Activated CD8-positive, alpha-beta T cell treated with anti-CD3 and anti-CD28 coated beads for 36 hours (primary cell): ENCODE data around the gene CCNB1. TPM values are rescaled to one million over a fixed set of nuclear protein-coding genes. Genes with fewer than 3 reads are reported as not detected.

Source experiments
- ATAC-seq: fragments of 200-7000 bp; cut with Tn5 transposase; one replicate; pipeline ENCODE4 v1.10.0; 2021; ENCODE audit warnings: mild to moderate bottlenecking, moderate library complexity
- CTCF ChIA-PET: fragments of 350-600 bp; sonication (Branson Sonifier 250); formaldehyde crosslinking; loops from one replicate; lab custom pipeline; 2021; ENCODE audit warnings: antibody characterized with exemption; lab: Charles Lee
- POLR2A ChIA-PET: fragments of 350-600 bp; sonication (Branson Sonifier 250); formaldehyde crosslinking; loops from one replicate; lab custom pipeline; 2021; ENCODE audit warnings: antibody characterized with exemption; lab: Charles Lee
- DNase-seq: peaks from one replicate; pipeline ENCODE4 v3.0.0-alpha.2; 2020
- H3K27ac Mint-ChIP-seq: one replicate; pipeline ENCODE4 v1.8.0; 2021; ENCODE audit warnings: mild to moderate bottlenecking, mixed read lengths
- H3K27me3 Mint-ChIP-seq: one replicate; pipeline ENCODE4 v1.8.0; 2021; ENCODE audit warnings: mixed read lengths
- H3K36me3 Mint-ChIP-seq: one replicate; pipeline ENCODE4 v1.8.0; 2021; ENCODE audit warnings: low read depth, mixed read lengths
- H3K4me1 Mint-ChIP-seq: one replicate; pipeline ENCODE4 v1.8.0; 2021; ENCODE audit warnings: low read depth, mixed read lengths
- H3K4me3 Mint-ChIP-seq: one replicate; pipeline ENCODE4 v1.8.0; 2021; ENCODE audit warnings: mild to moderate bottlenecking, moderate library complexity, mixed read lengths
- H3K9me3 Mint-ChIP-seq: one replicate; pipeline ENCODE4 v1.8.0; 2021; ENCODE audit warnings: mixed read lengths
- CTCF ChIP-seq: fragments of 200-600 bp; IDR thresholded peaks from one replicate; pipeline ENCODE4 v1.8.0; 2022; ENCODE audit warnings: antibody characterized with exemption, mild to moderate bottlenecking
- intact Hi-C: fragments of 100-400 bp; cut with micrococcal nuclease; formaldehyde crosslinking; loops from one replicate; pipeline ENCODE4 v1.10.0; 2022
- total RNA-seq, 2 experiments: library from RNA; stranded (reverse); gene quantifications; one replicate each; pipeline ENCODE4 v1.2.3, GENCODE V29; 2021

CCNB1 gene
- total RNA-seq, 2 experiments from 2014 or later: 167 to 175 TPM

- Mint-ChIP-seq H3K36me3 (no peaks in the 10 kb centered on the region), H3K4me1 (no peaks in the 10 kb centered on the region), H3K27ac (no peak overlapping the region), H3K27me3 (no peaks in the 10 kb centered on the region), H3K9me3 (no peaks in the 10 kb centered on the region), H3K4me3 (no peak overlapping the region)
- POLR2A ChIA-PET: no interaction called here
- no peak for ATAC-seq
- intact Hi-C loops: no loop called here
- no peak for DNase-seq
- no peak for TF ChIP-seq CTCF
- CTCF ChIA-PET: no interaction called here
Measured at GRCh38 chr5:69148981-69149675, 17.8 kb upstream of the CCNB1 start.

- no peak overlapping the region for H3K4me3 Mint-ChIP-seq
- H3K27me3 Mint-ChIP-seq: no peaks in the 10 kb centered on the region
- TF ChIP-seq CTCF: no peak
- ATAC-seq: no peak
- H3K9me3 Mint-ChIP-seq: no peaks in the 10 kb centered on the region
- no peaks in the 10 kb centered on the region for H3K4me1 Mint-ChIP-seq
- ChIA-PET POLR2A (no interaction called here), CTCF (no interaction called here)
- H3K36me3 Mint-ChIP-seq: no peaks in the 10 kb centered on the region
- no peak for DNase-seq
- no peak overlapping the region for H3K27ac Mint-ChIP-seq
- intact Hi-C loops: no loop called here
Measured at GRCh38 chr5:69149676-69150010, 17.3 kb upstream of the CCNB1 start.

- no peak for ATAC-seq
- Mint-ChIP-seq H3K4me1 (no peaks in the 10 kb centered on the region), H3K9me3 (no peaks in the 10 kb centered on the region), H3K27me3 (no peaks in the 10 kb centered on the region), H3K36me3 (no peaks in the 10 kb centered on the region), H3K4me3 (no peak overlapping the region), H3K27ac (no peak overlapping the region)
- DNase-seq: no peak
- TF ChIP-seq CTCF: no peak
- POLR2A ChIA-PET: no interaction called here
- CTCF ChIA-PET: no interaction called here
- intact Hi-C loops: no loop called here
Measured at GRCh38 chr5:69152731-69153130, 14.2 kb upstream of the CCNB1 start.

GRCh38 chr5:69156456-69156855, 10.5 kb upstream of the CCNB1 start:
- no peak overlapping the region for H3K27ac Mint-ChIP-seq
- no peaks in the 10 kb centered on the region for H3K27me3 Mint-ChIP-seq
- DNase-seq (no peak), ATAC-seq (no peak)
- no peak overlapping the region for H3K4me3 Mint-ChIP-seq
- POLR2A ChIA-PET: no interaction called here
- no peaks in the 10 kb centered on the region for H3K9me3 Mint-ChIP-seq
- H3K4me1 Mint-ChIP-seq: no peaks in the 10 kb centered on the region
- no peak for TF ChIP-seq CTCF
- H3K36me3 Mint-ChIP-seq: no peaks in the 10 kb centered on the region
- CTCF ChIA-PET: no interaction called here
- intact Hi-C loops: no loop called here

GRCh38 chr5:69158039-69158438, 8.9 kb upstream of the CCNB1 start:
- intact Hi-C loops: no loop called here
- ChIA-PET POLR2A (no interaction called here), CTCF (interaction anchor here (0.8 kb wide), 1 partner anchor 8 kb away, joined by 3 read pairs; no protein-coding TSS in a partner anchor)
- H3K4me3 Mint-ChIP-seq: no peak overlapping the region
- no peak for ATAC-seq
- no peaks in the 10 kb centered on the region for H3K4me1 Mint-ChIP-seq
- H3K36me3 Mint-ChIP-seq: no peaks in the 10 kb centered on the region
- H3K9me3 Mint-ChIP-seq: no peaks in the 10 kb centered on the region
- no peaks in the 10 kb centered on the region for H3K27me3 Mint-ChIP-seq
- no peak overlapping the region for H3K27ac Mint-ChIP-seq
- no peak for DNase-seq
- TF ChIP-seq CTCF: no peak
